ENCODE results near the gene ZFHX3. TPM values are rescaled to one million over a fixed set of nuclear protein-coding genes. Genes with fewer than 3 reads are reported as not detected.

ZFHX3 gene
- total RNA-seq, 1 experiment from 2014 or later, result 1.5 TPM

- Histone ChIP-seq H3K18ac (ENCODE audit: insufficient read length, low read depth, low read length) (no peak overlapping the region), H3K27ac (ENCODE audit: insufficient read length, low read depth, low read length) (no peak overlapping the region), H3K9me3 (ENCODE audit: control insufficient read depth, low read depth, low read length) (no peaks in the 10 kb centered on the region), H2BK5ac (ENCODE audit: insufficient read length, low read length) (no peak overlapping the region), H3K4me2 (ENCODE audit: insufficient read depth, insufficient read length, low read length) (no peak overlapping the region), H3K14ac (ENCODE audit: insufficient read depth, low read length) (no peak overlapping the region), H4K5ac (ENCODE audit: insufficient read length, low read depth, low read length) (no peak overlapping the region), H3K4me1 (ENCODE audit: insufficient read depth, low read length) (no peaks in the 10 kb centered on the region; the same call in none of the 2 replicates), H3K23ac (ENCODE audit: insufficient read length, low read depth, low read length) (no peak overlapping the region), H4K91ac (ENCODE audit: insufficient read length, low read depth, low read length) (no peak overlapping the region), H2AFZ (ENCODE audit: low read length) (no peak overlapping the region), H3K79me2 (ENCODE audit: insufficient read depth, low read length) (no peaks in the 10 kb centered on the region), H3K27me3 (ENCODE audit: insufficient read depth, low read length) (no peaks in the 10 kb centered on the region), H3K9ac (ENCODE audit: extremely low read depth, insufficient read length, low read length) (no peak overlapping the region), H2BK12ac (ENCODE audit: insufficient read length, low read depth, low read length) (no peak overlapping the region), H3T11ph (ENCODE audit: low read length) (no peak overlapping the region), H3K79me1 (ENCODE audit: insufficient read depth, low read depth, low read length, poor library complexity, severe bottlenecking) (no peaks in the 10 kb centered on the region), H3K23me2 (ENCODE audit: insufficient read length, low read depth, low read length, poor library complexity, severe bottlenecking) (no peaks in the 10 kb centered on the region), H2BK120ac (ENCODE audit: low read depth, low read length, poor library complexity, severe bottlenecking) (no peak overlapping the region), H4K8ac (replicated peaks; ENCODE audit: insufficient read length, low read depth, low read length) (no peak overlapping the region), H2BK15ac (ENCODE audit: low read depth, low read length) (no peak overlapping the region), H4K20me1 (ENCODE audit: control insufficient read depth, insufficient read depth, insufficient read length) (no peaks in the 10 kb centered on the region), H2AK5ac (ENCODE audit: insufficient read length, low read length) (no peak overlapping the region), H3K56ac (ENCODE audit: insufficient read length, low read depth, low read length) (no peak overlapping the region), H2BK20ac (ENCODE audit: low read depth, low read length, poor library complexity, severe bottlenecking) (no peak overlapping the region), H3K4ac (ENCODE audit: low read depth, low read length) (no peak overlapping the region)
- WGBS (ENCODE audit: extremely low coverage, insufficient read length, low lambda C conversion rate), result no CpG with 5 or more reads among the region's 4 CpGs
- Mint-ChIP-seq H3K4me1 (peaks cover 13 to 16% of the 10 kb centered on the region in 2 experiments), H3K27ac (no peak overlapping the region), H3K9me3 (no peaks in the 10 kb centered on the region), H3K36me3 (ENCODE audit: insufficient read depth in 1 of 3, low read depth in 3 of 3) (no peaks in the 10 kb centered on the region), H3K4me3 (no peak overlapping the region), H3K27me3 (ENCODE audit: low read depth) (no peaks in the 10 kb centered on the region)
- no peak for TF ChIP-seq CTCF (conservative IDR thresholded peaks at IDR 0.05)
- no peak for DNase-seq
Measured at GRCh38 chr16:72809446-72809845, 238.5 kb downstream of the ZFHX3 start.

Data from H9 (cell line).